ENCODE data around the gene IFNAR1. TPM values are rescaled to one million over a fixed set of nuclear protein-coding genes. Genes with fewer than 3 reads are reported as not detected.

Gene IFNAR1
- total and polyA plus RNA-seq, 2 of the 8 experiments (the other 6 are each of a cell fraction or from before 2014, with no cell fraction given), result 3.1 to 17.1 TPM

DNA sequence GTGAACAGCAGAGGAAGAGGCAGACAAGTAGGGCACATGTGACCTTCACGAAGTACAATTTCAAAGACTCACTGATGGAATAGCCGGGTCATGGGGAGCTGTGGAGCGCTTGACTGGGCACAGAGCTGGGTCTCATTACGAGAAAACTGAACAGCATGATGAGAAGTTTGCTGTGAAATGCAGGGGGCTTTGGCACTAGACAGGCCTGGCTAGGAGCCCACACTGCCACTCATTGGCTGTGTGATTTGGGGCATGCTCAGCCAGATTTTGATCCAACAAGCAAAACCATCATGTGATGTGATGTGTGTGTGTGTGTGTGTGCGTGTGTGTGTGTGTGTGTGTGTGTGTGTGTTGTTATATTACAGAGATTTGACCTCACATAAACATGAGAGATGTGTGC, 73.6 kb downstream of the IFNAR1 start:
- Histone ChIP-seq H3K9me3 (ENCODE audit: insufficient read depth in 2 of 2, low read depth in 1 of 2, low read length in 1 of 2) (peaks cover 0 to 2% of the 10 kb centered on the region in 2 experiments; a peak in 1 of 4 replicates), H3K79me2 (ENCODE audit: control insufficient read depth in 1 of 2, insufficient read depth in 2 of 2, low read length in 2 of 2) (no peaks in the 10 kb centered on the region), H3K18ac (ENCODE audit: extremely low read depth, low read length) (no peak overlapping the region), H2BK5ac (ENCODE audit: low read depth, low read length) (no peak overlapping the region), H4K20me1 (replicated peaks in 1 of 2; ENCODE audit: control insufficient read depth in 1 of 2, insufficient read depth in 2 of 2, low read length in 2 of 2) (no peaks in the 10 kb centered on the region), H2BK15ac (ENCODE audit: low read length) (no peak overlapping the region), H4K91ac (replicated peaks; ENCODE audit: insufficient read length, low read length) (no peak overlapping the region), H3K27ac (ENCODE audit: low read depth, low read length) (no peak overlapping the region), H4K5ac (ENCODE audit: insufficient read length, low read depth, low read length) (no peak overlapping the region), H2AK5ac (ENCODE audit: low read depth, low read length) (no peak overlapping the region), H2AFZ (ENCODE audit: low read length) (no peak overlapping the region), H3K4me3 (ENCODE audit: extremely low read depth in 1 of 4, insufficient read depth in 2 of 4, low read depth in 3 of 4, low read length in 4 of 4) (no peak overlapping the region), H3K23ac (ENCODE audit: insufficient read length) (peak overlapping the region; percentile 60), H3K27me3 (replicated peaks in 1 of 4; ENCODE audit: control insufficient read depth in 3 of 4, extremely low read depth in 1 of 4, insufficient read depth in 3 of 4, low read length in 3 of 4) (no peaks in the 10 kb centered on the region), H3K9ac (replicated peaks in 1 of 4; ENCODE audit: extremely low read depth in 1 of 4, low read depth in 3 of 4, low read length in 3 of 4) (no peak overlapping the region), H3K4ac (replicated peaks; ENCODE audit: insufficient read length, low read depth, low read length) (no peak overlapping the region), H3K14ac (ENCODE audit: insufficient read length) (no peak overlapping the region), H3K56ac (replicated peaks; ENCODE audit: insufficient read length, low read depth, low read length) (no peak overlapping the region), H3K4me2 (ENCODE audit: insufficient read depth in 1 of 2, low read depth in 2 of 2, low read length in 2 of 2) (no peak overlapping the region), H3K36me3 (ENCODE audit: control insufficient read depth in 2 of 4, insufficient read depth in 4 of 4, low read length in 3 of 4) (no peaks in the 10 kb centered on the region), H3K4me1 (replicated peaks in 1 of 4; ENCODE audit: control insufficient read depth in 3 of 4, insufficient read depth in 4 of 4, low read length in 3 of 4) (peaks cover 0 to 3% (median 1%) of the 10 kb centered on the region in 4 experiments; a peak in 3 of 7 replicates), H4K8ac (ENCODE audit: extremely low read depth, insufficient read depth, low read length) (no peak overlapping the region), H2BK12ac (ENCODE audit: low read depth, low read length) (no peak overlapping the region), H2BK120ac (replicated peaks; ENCODE audit: low read depth, low read length) (no peak overlapping the region), H3K23me2 (ENCODE audit: low read depth, low read length) (no peaks in the 10 kb centered on the region; the same call in 1 of the 2 replicates), H2BK20ac (ENCODE audit: low read length) (no peak overlapping the region), H3K79me1 (ENCODE audit: low read depth, low read length) (no peaks in the 10 kb centered on the region)
- POLR2A ChIA-PET (ENCODE audit: partially characterized antibody), result no interaction called here
- DNase-seq (ENCODE audit: low read depth in 1 of 2, low spot score in 2 of 2), result no peak
- no peak for FAIRE-seq
- CTCF ChIA-PET (ENCODE audit: partially characterized antibody), result interaction anchor here (3.4 to 5.1 kb wide), 2 partner anchors 13 to 37 kb away, joined by 13 to 28 read pairs; no protein-coding TSS in a partner anchor
- TF ChIP-seq RBBP5 (IDR thresholded peaks at IDR 0.05; ENCODE audit: borderline replicate concordance, low read depth, low read length), result no peak
- TF ChIP-seq HDAC6 (IDR thresholded peaks at IDR 0.05; ENCODE audit: low read depth, low read length), result no peak
- no peak for TF ChIP-seq POLR2A (IDR thresholded peaks at IDR 0.05; ENCODE audit: control extremely low read depth in 1 of 2, low read depth in 2 of 2, low read length in 2 of 2)
- no peak for TF ChIP-seq NANOG (IDR thresholded peaks at IDR 0.05; ENCODE audit: insufficient read depth, low read depth, low read length, poor library complexity, severe bottlenecking)
- TF ChIP-seq ZNF274 (IDR thresholded peaks at IDR 0.05; ENCODE audit: borderline replicate concordance, extremely low read depth, low read length), result no peak
- no peak for TF ChIP-seq SAP30 (IDR thresholded peaks at IDR 0.05; ENCODE audit: insufficient read depth, insufficient replicate concordance, low read length)
- no peak for TF ChIP-seq SP4 (IDR thresholded peaks at IDR 0.05; ENCODE audit: low read length)
- no peak for TF ChIP-seq POLR2AphosphoS5 (IDR thresholded peaks at IDR 0.05; ENCODE audit: low read depth, low read length)
- TF ChIP-seq SIX5 (IDR thresholded peaks at IDR 0.05; ENCODE audit: low read depth, low read length), result no peak
- whole genome bisulfite sequencing, 2 experiments (ENCODE audit: extremely low coverage in 1 of 2, insufficient coverage in 1 of 2, insufficient read length in 1 of 2, insufficient replicate concordance in 2 of 2, low coverage in 1 of 2, low lambda C conversion rate in 2 of 2, missing lambda C conversion rate in 1 of 2), result 79% methylated on average over 5 of the region's 5 CpGs; no CpG with 5 or more reads in 1 of the 2 experiments
